ENCODE results near the gene BEND5. TPM values are rescaled to one million over a fixed set of nuclear protein-coding genes. Genes with fewer than 3 reads are reported as not detected.

BEND5 gene
- total RNA-seq, 4 donors from 2014 or later: 0.64 to 1.4 (median 0.85) TPM

DNA sequence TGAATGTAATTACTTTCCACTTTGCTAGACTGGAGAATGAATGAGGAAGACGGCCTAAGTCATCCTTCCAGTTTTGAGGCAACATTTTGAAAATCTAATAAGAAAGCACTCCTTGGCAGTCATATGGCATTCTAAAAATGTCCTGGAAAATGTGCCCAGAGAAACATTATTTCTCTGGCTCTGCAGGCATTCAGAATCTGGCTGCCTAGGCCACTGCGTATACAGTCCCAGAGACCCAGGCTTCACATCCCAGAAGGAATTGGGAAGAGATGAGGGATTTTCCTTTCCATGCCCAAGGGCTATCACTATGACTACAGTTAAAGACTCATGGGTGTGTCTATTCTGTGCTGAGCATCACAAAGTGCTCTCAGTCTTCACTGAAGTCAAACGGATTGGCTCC, 92.9 kb downstream of the BEND5 start:
- Histone ChIP-seq H3K9me3 (no peaks in the 10 kb centered on the region), H3K36me3 (no peaks in the 10 kb centered on the region), H3K4me3 (no peak overlapping the region), H3K27me3 (no peaks in the 10 kb centered on the region), H3K4me1 (no peaks in the 10 kb centered on the region), H3K27ac (no peak overlapping the region)
- no peak for TF ChIP-seq POLR2A (IDR thresholded peaks at IDR 0.05)
- no peak for TF ChIP-seq POLR2AphosphoS5 (IDR thresholded peaks at IDR 0.05)
- TF ChIP-seq, protein P1, sequence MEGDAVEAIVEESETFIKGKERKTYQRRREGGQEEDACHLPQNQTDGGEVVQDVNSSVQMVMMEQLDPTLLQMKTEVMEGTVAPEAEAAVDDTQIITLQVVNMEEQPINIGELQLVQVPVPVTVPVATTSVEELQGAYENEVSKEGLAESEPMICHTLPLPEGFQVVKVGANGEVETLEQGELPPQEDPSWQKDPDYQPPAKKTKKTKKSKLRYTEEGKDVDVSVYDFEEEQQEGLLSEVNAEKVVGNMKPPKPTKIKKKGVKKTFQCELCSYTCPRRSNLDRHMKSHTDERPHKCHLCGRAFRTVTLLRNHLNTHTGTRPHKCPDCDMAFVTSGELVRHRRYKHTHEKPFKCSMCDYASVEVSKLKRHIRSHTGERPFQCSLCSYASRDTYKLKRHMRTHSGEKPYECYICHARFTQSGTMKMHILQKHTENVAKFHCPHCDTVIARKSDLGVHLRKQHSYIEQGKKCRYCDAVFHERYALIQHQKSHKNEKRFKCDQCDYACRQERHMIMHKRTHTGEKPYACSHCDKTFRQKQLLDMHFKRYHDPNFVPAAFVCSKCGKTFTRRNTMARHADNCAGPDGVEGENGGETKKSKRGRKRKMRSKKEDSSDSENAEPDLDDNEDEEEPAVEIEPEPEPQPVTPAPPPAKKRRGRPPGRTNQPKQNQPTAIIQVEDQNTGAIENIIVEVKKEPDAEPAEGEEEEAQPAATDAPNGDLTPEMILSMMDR (IDR thresholded peaks at IDR 0.05): no peak
- TF ChIP-seq EP300 (IDR thresholded peaks at IDR 0.05): no peak
- no peak for DNase-seq (ENCODE audit: low spot score in 2 of 2)
- WGBS: 57% methylated on average over 3 of the region's 3 CpGs

DNA sequence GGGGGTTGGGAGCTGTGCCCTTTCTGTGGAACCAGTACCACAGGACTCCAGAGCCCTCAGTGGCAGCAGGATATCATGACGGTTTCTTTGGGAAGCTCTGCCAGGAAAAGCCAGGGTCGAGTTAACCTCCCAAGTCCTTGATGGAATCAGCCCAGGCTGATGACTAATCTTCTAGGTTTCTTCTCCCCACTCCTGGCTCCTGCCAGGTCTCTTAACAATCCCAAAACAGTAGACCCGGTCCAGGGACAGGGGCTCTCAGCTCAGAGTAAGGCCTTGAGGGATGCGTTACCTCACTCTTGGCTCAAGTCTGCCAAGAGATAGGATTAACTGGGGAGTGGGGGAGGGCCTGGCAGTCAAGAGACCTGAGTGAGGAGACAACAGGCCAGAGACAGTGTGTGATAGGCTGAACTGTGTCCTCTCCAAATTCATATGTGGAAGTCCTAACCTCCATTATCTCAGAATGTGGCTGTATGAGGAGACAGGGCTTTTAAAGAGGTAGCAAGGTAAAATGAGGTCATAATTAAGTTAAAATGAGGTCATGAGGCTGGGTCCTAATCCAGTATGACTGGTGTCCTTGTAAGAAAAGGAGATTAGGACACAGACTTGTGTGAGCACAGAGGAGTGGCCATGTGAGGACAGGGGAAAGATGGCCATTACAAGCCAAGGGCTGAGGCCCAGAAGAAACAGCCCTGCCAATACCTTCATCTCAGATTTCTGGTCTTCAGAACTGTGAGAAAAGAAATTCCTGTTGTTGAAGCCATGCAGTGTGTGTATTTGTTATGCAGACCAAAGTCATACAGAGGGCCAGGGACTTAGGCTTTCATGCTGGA, 95.0 kb downstream of the BEND5 start:
- Histone ChIP-seq H3K4me1 (peaks cover 4% of the 10 kb centered on the region), H3K36me3 (no peaks in the 10 kb centered on the region), H3K9me3 (no peaks in the 10 kb centered on the region), H3K27me3 (peaks cover 2% of the 10 kb centered on the region), H3K27ac (no peak overlapping the region), H3K4me3 (no peak overlapping the region)
- DNase-seq (ENCODE audit: low spot score in 2 of 2): no peak
- WGBS: 63% methylated on average over 2 of the region's 4 CpGs
- TF ChIP-seq POLR2A (IDR thresholded peaks at IDR 0.05) (no peak), EP300 (IDR thresholded peaks at IDR 0.05) (no peak), POLR2AphosphoS5 (IDR thresholded peaks at IDR 0.05) (no peak)
- TF ChIP-seq, protein P1 (IDR thresholded peaks at IDR 0.05): no peak

DNA sequence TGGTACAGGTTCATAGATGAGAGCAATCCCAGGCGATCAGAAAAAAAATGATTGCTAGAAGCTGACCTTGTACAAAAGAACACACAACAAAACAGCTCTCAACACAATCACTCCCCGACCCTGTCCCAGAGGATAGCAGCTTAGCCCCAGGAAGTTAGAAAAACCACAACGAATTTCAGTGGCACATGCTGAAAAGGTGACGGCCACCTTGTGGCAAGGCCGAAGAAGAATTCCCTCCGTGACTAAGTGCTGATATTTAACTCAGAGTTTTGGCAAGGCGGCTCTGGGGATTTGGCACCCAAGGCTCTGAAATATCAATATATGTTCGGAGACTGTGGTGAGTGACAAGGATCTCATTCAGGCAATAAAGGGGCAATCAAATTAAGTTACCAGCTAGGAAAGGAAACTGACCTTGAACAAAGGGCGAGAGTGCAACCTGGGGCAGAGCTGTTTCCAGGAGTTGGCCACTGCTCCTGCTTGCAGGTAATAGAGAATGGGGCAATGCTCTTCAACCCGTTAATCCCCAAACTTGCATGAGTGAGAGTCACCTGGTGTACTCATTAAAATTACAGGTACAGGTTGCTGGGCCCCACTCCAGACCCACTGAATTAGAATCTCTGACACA, 96.2 kb downstream of the BEND5 start:
- H3K27ac ChIP-seq: no peak overlapping the region
- no peak for DNase-seq (ENCODE audit: low spot score in 2 of 2)
- H3K4me3 ChIP-seq: no peak overlapping the region
- H3K27me3 ChIP-seq: peaks cover 5% of the 10 kb centered on the region
- no peaks in the 10 kb centered on the region for H3K36me3 ChIP-seq
- H3K9me3 ChIP-seq: no peaks in the 10 kb centered on the region
- H3K4me1 ChIP-seq: peaks cover 4% of the 10 kb centered on the region
- TF ChIP-seq POLR2A (IDR thresholded peaks at IDR 0.05) (no peak), EP300 (IDR thresholded peaks at IDR 0.05) (no peak), POLR2AphosphoS5 (IDR thresholded peaks at IDR 0.05) (no peak)
- TF ChIP-seq, protein P1 (IDR thresholded peaks at IDR 0.05): no peak
- WGBS: 74% methylated on average over 10 of the region's 10 CpGs

DNA sequence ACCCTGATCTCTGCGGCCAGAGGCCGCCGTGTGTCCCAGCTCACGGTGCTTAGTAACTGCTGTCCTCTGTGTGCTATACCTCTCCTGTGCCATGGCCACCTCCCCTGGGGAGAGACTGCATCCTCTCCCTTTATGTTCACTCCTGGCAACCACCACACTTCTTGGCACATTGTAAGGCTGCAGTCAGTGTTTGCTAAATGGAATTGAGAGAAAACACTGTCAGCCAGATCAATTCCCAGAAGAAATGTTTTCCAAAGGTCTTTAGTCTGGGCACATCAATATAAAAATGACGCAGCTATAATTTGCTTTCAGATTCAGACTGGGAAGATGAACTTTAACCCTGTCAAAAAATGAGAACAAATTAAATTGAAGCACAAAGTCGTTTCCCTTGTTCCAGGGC, 96.8 kb downstream of the BEND5 start:
- Histone ChIP-seq H3K27ac (no peak overlapping the region), H3K4me3 (no peak overlapping the region), H3K27me3 (peaks cover 8% of the 10 kb centered on the region), H3K9me3 (no peaks in the 10 kb centered on the region), H3K36me3 (no peaks in the 10 kb centered on the region), H3K4me1 (peaks cover 4% of the 10 kb centered on the region)
- no peak for DNase-seq (ENCODE audit: low spot score in 2 of 2)
- WGBS: 86% methylated on average over 6 of the region's 6 CpGs
- TF ChIP-seq EP300 (IDR thresholded peaks at IDR 0.05): no peak
- TF ChIP-seq, protein P1 (IDR thresholded peaks at IDR 0.05): no peak

DNA sequence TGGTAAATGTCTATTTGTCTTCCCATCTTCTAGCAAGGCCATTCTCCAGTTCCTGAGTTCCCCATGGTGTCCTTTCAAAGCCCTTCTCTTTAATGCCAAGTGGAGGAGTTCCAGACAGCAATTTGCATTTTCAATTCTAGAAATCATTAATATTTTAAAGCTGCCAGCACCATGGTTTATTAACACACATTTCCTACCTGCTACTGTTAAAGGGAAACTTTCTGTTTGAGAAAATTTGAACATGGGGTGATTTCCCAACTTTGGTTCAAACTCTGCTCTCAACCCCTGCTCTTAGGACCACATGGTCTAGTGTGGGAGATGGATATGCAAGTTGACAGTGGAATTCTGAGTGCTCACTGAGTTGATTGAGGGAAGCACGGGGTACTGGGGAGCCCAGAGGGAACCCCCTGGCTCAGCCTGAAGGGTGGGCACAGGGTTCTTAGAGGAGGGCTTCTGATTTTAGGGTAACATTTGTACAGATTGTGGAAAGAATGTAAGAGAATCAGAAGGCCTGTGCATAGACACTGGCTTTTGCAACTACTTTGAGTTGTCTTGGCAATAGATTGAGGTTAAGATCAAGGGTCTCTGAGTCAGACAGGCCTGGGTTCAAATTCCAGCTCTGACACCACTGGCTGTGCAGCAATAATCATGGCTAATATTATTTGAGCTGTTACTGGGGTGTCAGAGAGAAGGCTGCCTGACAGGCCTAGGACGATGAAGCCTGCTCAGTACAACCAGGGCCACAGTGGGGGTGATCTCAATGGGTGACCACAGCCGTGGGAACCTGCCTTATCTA, 97.8 kb downstream of the BEND5 start:
- no peak for DNase-seq (ENCODE audit: low spot score in 2 of 2)
- Histone ChIP-seq H3K36me3 (no peaks in the 10 kb centered on the region), H3K27me3 (peaks cover 13% of the 10 kb centered on the region), H3K9me3 (no peaks in the 10 kb centered on the region), H3K4me3 (no peak overlapping the region), H3K4me1 (peaks cover 4% of the 10 kb centered on the region), H3K27ac (no peak overlapping the region)
- 81% methylated on average over 3 of the region's 3 CpGs for WGBS
- no peak for TF ChIP-seq POLR2A (IDR thresholded peaks at IDR 0.05)
- TF ChIP-seq, protein P1 (IDR thresholded peaks at IDR 0.05): no peak
- TF ChIP-seq EP300 (IDR thresholded peaks at IDR 0.05): no peak

Measured in suprapubic skin (tissue), 4 donors.